ENCODE data around the gene FREM2. TPM values are rescaled to one million over a fixed set of nuclear protein-coding genes. Genes with fewer than 3 reads are reported as not detected.

The FREM2 gene
- total and polyA plus RNA-seq, 2 of the 13 experiments (the other 11 are each of a cell fraction or from before 2014, with no cell fraction given), result not detected

DNA sequence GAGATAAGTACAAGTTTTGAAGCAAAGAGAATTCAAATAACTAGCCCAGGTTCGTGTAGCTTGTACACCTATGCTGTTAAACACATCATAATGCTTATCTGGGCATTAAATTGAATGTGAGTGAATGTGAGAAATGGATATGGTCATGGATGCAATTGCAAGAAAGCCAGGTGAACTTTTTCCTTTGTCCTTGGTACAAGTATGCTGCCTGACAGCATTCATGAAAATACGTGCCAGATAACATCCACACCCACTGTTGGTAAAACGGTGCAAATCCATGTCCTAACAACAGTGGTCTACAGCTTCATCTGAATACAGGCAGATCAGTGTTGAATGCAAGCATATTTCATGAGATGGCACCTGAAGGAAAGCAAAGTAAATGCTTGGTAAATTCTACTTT, 181.5 kb downstream of the FREM2 start (continued):
- TF ChIP-seq, protein P1, sequence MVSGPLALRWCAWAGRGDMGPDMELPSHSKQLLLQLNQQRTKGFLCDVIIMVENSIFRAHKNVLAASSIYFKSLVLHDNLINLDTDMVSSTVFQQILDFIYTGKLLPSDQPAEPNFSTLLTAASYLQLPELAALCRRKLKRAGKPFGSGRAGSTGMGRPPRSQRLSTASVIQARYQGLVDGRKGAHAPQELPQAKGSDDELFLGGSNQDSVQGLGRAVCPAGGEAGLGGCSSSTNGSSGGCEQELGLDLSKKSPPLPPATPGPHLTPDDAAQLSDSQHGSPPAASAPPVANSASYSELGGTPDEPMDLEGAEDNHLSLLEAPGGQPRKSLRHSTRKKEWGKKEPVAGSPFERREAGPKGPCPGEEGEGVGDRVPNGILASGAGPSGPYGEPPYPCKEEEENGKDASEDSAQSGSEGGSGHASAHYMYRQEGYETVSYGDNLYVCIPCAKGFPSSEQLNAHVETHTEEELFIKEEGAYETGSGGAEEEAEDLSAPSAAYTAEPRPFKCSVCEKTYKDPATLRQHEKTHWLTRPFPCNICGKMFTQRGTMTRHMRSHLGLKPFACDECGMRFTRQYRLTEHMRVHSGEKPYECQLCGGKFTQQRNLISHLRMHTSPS (CRISPR knock-in tag; IDR thresholded peaks at IDR 0.05; ENCODE audit: low read depth), result no peak
- TF ChIP-seq POLR2AphosphoS5 (IDR thresholded peaks at IDR 0.05; ENCODE audit: low read depth, low read length) (no peak), CENPX (CRISPR knock-in tag; IDR thresholded peaks at IDR 0.05) (no peak), STAT5B (CRISPR knock-in tag; IDR thresholded peaks at IDR 0.05) (no peak), TGIF2 (CRISPR knock-in tag; IDR thresholded peaks at IDR 0.05) (no peak), FOXA1 (IDR thresholded peaks at IDR 0.05) (no peak), FOXA1 (CRISPR knock-in tag; IDR thresholded peaks at IDR 0.05) (no peak), ZNF709 (CRISPR knock-in tag; IDR thresholded peaks at IDR 0.05) (no peak), PRPF4 (IDR thresholded peaks at IDR 0.05; ENCODE audit: low read depth, low read length, poor library complexity, severe bottlenecking) (no peak)
- TF ChIP-seq, protein P2, sequence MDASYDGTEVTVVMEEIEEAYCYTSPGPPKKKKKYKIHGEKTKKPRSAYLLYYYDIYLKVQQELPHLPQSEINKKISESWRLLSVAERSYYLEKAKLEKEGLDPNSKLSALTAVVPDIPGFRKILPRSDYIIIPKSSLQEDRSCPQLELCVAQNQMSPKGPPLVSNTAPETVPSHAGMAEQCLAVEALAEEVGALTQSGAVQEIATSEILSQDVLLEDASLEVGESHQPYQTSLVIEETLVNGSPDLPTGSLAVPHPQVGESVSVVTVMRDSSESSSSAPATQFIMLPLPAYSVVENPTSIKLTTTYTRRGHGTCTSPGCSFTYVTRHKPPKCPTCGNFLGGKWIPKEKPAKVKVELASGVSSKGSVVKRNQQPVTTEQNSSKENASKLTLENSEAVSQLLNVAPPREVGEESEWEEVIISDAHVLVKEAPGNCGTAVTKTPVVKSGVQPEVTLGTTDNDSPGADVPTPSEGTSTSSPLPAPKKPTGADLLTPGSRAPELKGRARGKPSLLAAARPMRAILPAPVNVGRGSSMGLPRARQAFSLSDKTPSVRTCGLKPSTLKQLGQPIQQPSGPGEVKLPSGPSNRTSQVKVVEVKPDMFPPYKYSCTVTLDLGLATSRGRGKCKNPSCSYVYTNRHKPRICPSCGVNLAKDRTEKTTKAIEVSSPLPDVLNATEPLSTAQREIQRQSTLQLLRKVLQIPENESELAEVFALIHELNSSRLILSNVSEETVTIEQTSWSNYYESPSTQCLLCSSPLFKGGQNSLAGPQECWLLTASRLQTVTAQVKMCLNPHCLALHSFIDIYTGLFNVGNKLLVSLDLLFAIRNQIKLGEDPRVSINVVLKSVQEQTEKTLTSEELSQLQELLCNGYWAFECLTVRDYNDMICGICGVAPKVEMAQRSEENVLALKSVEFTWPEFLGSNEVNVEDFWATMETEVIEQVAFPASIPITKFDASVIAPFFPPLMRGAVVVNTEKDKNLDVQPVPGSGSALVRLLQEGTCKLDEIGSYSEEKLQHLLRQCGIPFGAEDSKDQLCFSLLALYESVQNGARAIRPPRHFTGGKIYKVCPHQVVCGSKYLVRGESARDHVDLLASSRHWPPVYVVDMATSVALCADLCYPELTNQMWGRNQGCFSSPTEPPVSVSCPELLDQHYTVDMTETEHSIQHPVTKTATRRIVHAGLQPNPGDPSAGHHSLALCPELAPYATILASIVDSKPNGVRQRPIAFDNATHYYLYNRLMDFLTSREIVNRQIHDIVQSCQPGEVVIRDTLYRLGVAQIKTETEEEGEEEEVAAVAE (CRISPR knock-in tag; IDR thresholded peaks at IDR 0.05; ENCODE audit: borderline replicate concordance), result no peak
- TF ChIP-seq, protein P3, sequence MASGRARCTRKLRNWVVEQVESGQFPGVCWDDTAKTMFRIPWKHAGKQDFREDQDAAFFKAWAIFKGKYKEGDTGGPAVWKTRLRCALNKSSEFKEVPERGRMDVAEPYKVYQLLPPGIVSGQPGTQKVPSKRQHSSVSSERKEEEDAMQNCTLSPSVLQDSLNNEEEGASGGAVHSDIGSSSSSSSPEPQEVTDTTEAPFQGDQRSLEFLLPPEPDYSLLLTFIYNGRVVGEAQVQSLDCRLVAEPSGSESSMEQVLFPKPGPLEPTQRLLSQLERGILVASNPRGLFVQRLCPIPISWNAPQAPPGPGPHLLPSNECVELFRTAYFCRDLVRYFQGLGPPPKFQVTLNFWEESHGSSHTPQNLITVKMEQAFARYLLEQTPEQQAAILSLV (CRISPR knock-in tag; IDR thresholded peaks at IDR 0.05; ENCODE audit: borderline replicate concordance), result no peak
- TF ChIP-seq, protein P4, sequence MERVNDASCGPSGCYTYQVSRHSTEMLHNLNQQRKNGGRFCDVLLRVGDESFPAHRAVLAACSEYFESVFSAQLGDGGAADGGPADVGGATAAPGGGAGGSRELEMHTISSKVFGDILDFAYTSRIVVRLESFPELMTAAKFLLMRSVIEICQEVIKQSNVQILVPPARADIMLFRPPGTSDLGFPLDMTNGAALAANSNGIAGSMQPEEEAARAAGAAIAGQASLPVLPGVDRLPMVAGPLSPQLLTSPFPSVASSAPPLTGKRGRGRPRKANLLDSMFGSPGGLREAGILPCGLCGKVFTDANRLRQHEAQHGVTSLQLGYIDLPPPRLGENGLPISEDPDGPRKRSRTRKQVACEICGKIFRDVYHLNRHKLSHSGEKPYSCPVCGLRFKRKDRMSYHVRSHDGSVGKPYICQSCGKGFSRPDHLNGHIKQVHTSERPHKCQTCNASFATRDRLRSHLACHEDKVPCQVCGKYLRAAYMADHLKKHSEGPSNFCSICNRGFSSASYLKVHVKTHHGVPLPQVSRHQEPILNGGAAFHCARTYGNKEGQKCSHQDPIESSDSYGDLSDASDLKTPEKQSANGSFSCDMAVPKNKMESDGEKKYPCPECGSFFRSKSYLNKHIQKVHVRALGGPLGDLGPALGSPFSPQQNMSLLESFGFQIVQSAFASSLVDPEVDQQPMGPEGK (CRISPR knock-in tag; IDR thresholded peaks at IDR 0.05), result no peak
- TF ChIP-seq, protein P5, sequence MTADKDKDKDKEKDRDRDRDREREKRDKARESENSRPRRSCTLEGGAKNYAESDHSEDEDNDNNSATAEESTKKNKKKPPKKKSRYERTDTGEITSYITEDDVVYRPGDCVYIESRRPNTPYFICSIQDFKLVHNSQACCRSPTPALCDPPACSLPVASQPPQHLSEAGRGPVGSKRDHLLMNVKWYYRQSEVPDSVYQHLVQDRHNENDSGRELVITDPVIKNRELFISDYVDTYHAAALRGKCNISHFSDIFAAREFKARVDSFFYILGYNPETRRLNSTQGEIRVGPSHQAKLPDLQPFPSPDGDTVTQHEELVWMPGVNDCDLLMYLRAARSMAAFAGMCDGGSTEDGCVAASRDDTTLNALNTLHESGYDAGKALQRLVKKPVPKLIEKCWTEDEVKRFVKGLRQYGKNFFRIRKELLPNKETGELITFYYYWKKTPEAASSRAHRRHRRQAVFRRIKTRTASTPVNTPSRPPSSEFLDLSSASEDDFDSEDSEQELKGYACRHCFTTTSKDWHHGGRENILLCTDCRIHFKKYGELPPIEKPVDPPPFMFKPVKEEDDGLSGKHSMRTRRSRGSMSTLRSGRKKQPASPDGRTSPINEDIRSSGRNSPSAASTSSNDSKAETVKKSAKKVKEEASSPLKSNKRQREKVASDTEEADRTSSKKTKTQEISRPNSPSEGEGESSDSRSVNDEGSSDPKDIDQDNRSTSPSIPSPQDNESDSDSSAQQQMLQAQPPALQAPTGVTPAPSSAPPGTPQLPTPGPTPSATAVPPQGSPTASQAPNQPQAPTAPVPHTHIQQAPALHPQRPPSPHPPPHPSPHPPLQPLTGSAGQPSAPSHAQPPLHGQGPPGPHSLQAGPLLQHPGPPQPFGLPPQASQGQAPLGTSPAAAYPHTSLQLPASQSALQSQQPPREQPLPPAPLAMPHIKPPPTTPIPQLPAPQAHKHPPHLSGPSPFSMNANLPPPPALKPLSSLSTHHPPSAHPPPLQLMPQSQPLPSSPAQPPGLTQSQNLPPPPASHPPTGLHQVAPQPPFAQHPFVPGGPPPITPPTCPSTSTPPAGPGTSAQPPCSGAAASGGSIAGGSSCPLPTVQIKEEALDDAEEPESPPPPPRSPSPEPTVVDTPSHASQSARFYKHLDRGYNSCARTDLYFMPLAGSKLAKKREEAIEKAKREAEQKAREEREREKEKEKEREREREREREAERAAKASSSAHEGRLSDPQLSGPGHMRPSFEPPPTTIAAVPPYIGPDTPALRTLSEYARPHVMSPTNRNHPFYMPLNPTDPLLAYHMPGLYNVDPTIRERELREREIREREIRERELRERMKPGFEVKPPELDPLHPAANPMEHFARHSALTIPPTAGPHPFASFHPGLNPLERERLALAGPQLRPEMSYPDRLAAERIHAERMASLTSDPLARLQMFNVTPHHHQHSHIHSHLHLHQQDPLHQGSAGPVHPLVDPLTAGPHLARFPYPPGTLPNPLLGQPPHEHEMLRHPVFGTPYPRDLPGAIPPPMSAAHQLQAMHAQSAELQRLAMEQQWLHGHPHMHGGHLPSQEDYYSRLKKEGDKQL (CRISPR knock-in tag; IDR thresholded peaks at IDR 0.05; ENCODE audit: low read depth), result no peak
- TF ChIP-seq, protein P6, sequence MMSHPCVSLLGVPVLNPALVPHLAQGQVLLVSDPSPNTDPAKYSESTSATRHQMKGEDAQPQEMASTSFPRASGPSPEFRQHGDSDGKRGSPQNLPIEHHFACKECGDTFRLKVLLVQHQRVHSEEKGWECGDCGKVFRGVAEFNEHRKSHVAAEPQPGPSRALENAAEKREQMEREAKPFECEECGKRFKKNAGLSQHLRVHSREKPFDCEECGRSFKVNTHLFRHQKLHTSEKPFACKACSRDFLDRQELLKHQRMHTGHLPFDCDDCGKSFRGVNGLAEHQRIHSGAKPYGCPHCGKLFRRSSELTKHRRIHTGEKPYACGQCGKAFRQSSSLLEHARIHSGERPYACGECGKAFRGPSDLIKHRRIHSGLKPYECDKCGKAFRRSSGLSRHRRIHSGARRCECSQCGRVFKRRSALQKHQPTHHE (CRISPR knock-in tag; IDR thresholded peaks at IDR 0.05; ENCODE audit: borderline replicate concordance), result no peak
